Fibroblast of the aortic adventitia (primary cell): Measurements from ENCODE around the gene KDM6A. TPM values are rescaled to one million over a fixed set of nuclear protein-coding genes. Genes with fewer than 3 reads are reported as not detected.
"Not testable (repeated sequence)": the region's sequence is repeated elsewhere in the genome, so short reads cannot be mapped to it uniquely, and the experiment has no call there.

Experiments used
- DNase-seq: peaks from one replicate; pipeline ENCODE4 v3.0.0-alpha.2; 2010; ENCODE audit warnings: low read depth
- H3K4me3 ChIP-seq: 2 replicates; pipeline ENCODE4 v1.5.1; 2011; ENCODE audit warnings: low read depth, mild to moderate bottlenecking, control low read depth, low read length, moderate library complexity
- total RNA-seq: library from RNA; depleted of rRNA; stranded (reverse); fragments of >200 nt; gene quantifications from 2 replicates; pipeline ENCODE4 v1.2.3, GENCODE V29; 2012; ENCODE audit warnings: low replicate concordance
- TF ChIP-seq, protein P1 (sequence below): IDR thresholded peaks from 2 replicates; pipeline ENCODE4 v1.5.1; 2011; ENCODE audit warnings: mild to moderate bottlenecking, low read length, control low read depth, inconsistent platforms; ENCODE audit not compliant: insufficient read depth

Gene KDM6A
- total RNA-seq, 1 donor, result 20.6 TPM

DNA sequence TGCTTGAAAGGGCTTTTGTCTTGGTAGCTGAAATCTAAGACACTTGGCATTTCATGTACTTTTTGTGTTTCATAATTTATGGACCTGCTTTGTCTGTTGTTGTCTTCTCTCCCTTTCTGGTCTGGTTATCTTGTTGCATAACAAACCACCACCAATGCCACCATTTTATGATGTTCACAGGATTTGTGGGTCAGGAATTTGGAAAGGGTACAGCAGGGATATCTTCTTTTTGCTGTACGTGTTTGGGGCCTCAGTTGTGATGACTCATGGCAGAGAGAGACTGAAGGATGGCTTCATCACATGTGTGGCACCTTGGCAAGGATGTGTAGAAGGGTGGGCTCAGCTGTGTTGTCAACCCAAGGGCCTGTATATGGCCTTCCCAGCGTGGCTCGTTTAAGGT is 35.2 kb downstream of the KDM6A start:
- no peak overlapping the region for H3K4me3 ChIP-seq
- peak; percentile 36 for DNase-seq
- TF ChIP-seq, protein P1, sequence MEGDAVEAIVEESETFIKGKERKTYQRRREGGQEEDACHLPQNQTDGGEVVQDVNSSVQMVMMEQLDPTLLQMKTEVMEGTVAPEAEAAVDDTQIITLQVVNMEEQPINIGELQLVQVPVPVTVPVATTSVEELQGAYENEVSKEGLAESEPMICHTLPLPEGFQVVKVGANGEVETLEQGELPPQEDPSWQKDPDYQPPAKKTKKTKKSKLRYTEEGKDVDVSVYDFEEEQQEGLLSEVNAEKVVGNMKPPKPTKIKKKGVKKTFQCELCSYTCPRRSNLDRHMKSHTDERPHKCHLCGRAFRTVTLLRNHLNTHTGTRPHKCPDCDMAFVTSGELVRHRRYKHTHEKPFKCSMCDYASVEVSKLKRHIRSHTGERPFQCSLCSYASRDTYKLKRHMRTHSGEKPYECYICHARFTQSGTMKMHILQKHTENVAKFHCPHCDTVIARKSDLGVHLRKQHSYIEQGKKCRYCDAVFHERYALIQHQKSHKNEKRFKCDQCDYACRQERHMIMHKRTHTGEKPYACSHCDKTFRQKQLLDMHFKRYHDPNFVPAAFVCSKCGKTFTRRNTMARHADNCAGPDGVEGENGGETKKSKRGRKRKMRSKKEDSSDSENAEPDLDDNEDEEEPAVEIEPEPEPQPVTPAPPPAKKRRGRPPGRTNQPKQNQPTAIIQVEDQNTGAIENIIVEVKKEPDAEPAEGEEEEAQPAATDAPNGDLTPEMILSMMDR, result no peak

DNA sequence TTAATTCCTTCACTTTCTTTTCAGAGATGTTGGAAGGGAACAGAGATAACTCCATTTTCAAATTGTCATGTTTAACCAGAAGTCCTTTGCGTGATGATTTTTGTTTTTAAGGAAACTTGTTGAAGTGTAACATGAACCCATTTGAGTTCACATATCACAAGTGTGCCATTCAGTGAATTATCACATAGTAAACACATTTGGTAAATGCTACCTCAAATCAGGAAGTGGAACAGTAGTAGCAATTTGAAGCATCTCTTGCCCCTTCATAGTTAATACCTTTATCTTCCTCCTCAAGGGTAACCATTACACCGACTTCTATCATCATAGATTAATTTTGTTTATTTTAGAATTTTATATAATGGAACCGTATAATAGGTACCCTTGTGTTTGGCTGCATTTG is 35.8 kb downstream of the KDM6A start:
- TF ChIP-seq, protein P1, result no peak
- DNase-seq, result no peak
- no peak overlapping the region for H3K4me3 ChIP-seq

DNA sequence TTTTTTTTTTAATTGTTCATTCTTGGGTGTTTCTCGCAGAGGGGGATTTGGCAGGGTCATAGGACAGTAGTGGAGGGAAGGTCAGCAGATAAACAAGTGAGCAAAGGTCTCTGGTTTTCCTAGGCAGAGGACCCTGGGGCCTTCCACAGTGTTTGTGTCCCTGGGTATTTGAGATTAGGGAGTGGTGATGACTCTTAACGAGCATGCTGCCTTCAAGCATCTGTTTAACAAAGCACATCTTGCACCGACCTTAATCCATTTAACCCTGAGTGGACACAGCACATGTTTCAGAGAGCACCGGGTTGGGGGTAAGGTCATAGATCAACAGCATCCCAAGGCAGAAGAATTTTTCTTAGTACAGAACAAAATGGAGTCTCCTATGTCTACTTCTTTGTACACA is 37.5 kb downstream of the KDM6A start:
- DNase-seq, H3K4me3 ChIP-seq: not testable (repeated sequence)

DNA sequence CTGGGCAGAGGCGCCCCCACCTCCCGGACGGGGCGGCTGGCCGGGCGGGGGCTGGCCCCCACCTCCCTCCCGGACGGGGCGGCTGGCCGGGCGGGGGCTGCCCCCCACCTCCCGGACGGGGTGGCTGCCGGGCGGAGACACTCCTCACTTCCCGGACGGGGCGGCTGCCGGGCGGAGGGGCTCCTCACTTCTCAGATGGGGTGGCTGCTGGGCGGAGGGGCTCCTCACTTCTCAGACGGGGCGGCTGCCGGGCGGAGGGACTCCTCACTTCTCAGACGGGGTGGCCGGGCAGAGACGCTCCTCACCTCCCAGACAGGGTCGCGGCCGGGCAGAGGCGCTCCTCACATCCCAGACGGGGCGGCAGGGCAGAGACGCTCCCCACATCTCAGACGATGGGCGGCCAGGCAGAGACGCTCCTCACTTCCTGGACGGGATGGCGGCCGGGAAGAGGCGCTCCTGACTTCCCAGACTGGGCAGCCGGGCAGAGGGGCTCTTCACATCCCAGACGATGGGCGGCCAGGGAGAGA is 38.1 kb downstream of the KDM6A start:
- DNase-seq, H3K4me3 ChIP-seq: not testable (repeated sequence)

DNA sequence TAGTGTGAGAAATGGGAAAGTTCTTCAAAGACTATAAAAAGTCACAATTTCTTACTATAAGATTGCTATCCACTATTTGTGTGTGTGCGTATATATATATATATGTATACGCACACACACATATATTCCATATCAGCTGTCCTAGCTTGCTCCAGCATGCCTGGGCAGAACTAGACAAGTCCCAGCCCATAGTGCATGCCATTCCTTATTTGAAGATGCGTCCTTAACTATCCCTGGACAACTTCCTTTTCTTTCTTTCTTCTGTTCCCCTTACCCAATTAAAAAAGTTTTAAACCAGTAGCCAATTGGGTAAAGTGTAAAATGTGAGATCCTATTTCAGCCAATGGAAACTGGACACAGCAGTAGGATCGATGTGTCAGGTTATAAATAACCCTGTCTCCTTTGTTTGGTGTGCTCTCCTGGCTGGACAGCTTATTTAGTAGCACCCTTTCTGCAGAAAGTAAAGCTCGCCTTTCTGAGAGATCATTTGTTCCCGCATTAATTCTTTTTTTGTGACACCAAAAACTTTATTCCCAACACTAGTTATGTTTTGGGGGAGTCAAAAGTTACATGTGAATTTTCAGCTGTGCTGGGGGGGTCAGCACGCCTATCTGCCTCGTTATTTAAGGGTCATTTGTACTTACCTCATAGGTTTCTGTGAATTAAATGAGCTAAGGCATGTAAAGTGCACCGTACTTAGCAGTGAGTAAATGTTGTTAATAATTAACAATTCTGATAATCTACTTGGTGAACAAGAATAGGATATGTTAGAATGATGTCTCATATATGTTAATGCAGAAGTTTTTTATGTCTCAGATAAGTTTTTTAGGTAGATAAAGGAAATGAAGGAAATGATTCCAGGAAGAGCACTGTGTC is 40.9 kb downstream of the KDM6A start:
- no peak overlapping the region for H3K4me3 ChIP-seq
- TF ChIP-seq, protein P1, result no peak
- DNase-seq, result no peak

DNA sequence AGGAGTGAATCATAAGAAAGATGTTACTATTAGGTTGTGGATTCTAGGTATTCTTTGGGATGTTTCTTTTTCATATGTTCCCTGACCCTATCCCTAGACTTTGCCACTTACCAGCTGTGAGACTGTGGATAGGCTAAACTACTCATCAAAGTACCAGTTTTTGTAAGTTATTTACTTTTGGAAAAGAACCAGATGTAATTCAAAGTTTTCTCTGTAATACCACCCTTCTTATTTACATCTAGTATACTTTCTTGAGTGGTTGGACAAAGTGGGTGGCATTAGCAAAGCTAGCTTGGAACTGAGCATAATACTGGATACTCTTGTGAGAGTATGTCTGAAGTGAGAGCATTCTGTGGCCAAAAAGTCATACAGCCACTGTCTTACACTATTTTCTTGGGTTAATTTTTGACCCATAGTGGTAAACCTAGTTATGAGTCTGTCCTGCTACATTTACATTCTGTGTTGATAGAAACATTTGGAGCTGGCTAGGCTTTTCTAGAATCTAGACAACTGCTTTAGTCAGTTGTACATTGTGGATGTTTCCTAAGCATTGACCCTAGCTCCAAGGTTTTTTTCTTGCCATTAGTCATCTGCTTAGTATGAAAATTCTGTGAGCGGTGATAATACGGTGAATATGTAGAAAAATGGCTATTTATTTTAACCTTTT is 41.7 kb downstream of the KDM6A start:
- peak; percentile 56 for DNase-seq
- no peak overlapping the region for H3K4me3 ChIP-seq
- TF ChIP-seq, protein P1, result no peak

DNA sequence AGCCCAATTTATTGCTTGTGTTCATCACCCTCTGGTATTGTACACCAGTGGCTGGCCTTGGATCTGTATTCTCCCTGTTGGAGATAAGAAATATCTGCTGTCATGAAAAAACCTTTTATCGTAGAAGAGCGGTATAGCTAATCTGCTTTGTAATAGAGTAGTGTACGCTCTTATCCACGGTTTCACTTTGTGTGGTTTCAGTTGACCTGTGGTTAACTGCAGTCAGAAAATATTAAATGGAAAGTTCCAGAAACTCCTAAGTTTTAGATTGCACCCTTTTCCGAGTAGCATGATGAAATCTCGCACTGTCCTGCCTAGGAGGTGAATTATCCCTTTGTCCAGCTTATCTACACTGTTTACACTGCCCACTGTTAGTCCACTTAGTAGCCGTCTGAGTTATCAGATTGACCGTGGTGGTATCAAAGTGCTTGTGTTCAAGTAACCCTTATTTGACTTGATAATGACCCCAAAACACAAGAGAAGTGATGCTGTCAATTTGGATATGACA is 42.4 kb downstream of the KDM6A start:
- TF ChIP-seq, protein P1, result no peak
- peak; percentile 46 for DNase-seq
- peak overlapping the region; percentile 20 for H3K4me3 ChIP-seq
